Prostate gland (tissue), 2 donors: ENCODE results near the gene FMNL3.

Source experiments
- POLR2A ChIP-seq: fragments of 450-650 bp; IDR thresholded peaks from one replicate; pipeline ENCODE4 v1.6.1; 2016; ENCODE audit warnings: antibody characterized with exemption, mild to moderate bottlenecking
- POLR2AphosphoS5 ChIP-seq: sonication (generic); formaldehyde crosslinking; IDR thresholded peaks from one replicate; pipeline ENCODE4 v1.6.1; 2017; ENCODE audit warnings: antibody characterized with exemption
- TF ChIP-seq, protein P1 (sequence below), 4 experiments: fragments of 200-600 bp in 2 of 4; fragments of 450-650 bp in 2 of 4; sonication (generic) in 2 of 4; IDR thresholded peaks; 1 replicate in 3 of 4; 2 replicates in 1 of 4; pipeline ENCODE4 v1.5.1; 2016 to 2019; ENCODE audit warnings: antibody characterized with exemption in 4 of 4, mild to moderate bottlenecking in 2 of 4, moderate library complexity in 2 of 4

DNA sequence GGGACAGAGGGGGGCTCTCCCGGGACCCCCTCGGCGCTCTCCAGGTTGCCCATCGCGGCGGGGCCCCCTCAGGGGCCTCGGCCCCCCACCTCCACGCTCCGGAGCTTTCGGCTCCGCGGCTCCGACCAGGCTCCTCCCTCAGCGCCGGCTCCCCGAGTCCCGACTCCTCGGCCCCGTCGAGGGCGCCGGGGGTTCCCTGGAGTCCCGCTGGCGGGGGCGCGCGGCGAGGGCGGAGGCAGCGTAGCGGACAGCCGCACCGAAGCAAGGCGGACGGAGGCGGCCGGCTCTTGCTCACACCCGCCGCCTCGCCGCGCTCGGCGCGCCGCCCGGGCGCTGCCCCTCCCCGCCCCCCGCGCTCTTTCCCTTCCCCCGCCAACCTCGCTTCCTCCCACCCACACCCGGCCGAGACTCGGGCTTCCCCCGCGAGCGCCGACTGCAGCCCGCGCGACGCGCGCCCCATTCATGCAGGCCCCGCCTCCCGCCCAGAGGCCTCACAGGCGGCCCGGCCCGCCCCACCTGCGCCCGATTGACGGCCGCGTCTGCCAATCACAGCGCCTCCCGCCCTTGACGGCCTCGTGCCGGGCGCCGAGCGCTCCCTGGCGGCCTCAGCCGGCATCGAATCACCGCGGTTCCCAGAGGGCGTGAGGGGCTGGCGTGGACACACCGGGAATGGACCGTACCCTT is at the start of gene FMNL3:
- TF ChIP-seq POLR2A (peak; percentile 29), POLR2AphosphoS5 (peak; percentile 81)
- TF ChIP-seq, protein P1, sequence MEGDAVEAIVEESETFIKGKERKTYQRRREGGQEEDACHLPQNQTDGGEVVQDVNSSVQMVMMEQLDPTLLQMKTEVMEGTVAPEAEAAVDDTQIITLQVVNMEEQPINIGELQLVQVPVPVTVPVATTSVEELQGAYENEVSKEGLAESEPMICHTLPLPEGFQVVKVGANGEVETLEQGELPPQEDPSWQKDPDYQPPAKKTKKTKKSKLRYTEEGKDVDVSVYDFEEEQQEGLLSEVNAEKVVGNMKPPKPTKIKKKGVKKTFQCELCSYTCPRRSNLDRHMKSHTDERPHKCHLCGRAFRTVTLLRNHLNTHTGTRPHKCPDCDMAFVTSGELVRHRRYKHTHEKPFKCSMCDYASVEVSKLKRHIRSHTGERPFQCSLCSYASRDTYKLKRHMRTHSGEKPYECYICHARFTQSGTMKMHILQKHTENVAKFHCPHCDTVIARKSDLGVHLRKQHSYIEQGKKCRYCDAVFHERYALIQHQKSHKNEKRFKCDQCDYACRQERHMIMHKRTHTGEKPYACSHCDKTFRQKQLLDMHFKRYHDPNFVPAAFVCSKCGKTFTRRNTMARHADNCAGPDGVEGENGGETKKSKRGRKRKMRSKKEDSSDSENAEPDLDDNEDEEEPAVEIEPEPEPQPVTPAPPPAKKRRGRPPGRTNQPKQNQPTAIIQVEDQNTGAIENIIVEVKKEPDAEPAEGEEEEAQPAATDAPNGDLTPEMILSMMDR (IDR thresholded peaks at IDR 0.05) = peak; percentile 97 to 100 (median 100)
